Measurements from ENCODE around the gene LHFPL2.

DNA sequence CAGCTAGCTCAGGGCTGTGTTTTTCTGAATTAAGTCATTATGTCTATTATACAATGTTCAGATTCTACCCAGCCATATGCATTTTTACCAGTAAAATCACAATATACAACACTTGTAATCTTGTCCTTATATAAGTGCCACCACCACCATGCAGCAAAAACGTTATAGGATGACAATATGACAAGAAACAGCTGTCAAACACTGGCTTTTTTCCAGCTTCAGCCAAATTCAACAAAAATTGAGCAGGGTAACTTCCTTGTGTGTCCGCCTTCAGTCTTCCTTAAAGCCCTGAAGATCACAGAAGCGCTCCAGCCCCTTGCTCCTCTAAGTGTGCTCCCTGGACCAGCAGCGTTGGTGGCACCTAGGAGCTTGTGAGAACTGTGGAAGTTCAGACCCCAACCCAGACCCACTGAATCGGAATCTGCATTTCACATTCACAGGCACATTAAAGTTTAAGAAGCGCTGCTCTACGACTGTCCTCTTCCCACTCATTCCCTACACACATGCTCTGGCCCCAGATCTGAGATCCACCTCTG, 111.8 kb downstream of the LHFPL2 start:
- TF ChIP-seq POLR2AphosphoS5 (IDR thresholded peaks at IDR 0.05): no peak
- TF ChIP-seq, protein P1, sequence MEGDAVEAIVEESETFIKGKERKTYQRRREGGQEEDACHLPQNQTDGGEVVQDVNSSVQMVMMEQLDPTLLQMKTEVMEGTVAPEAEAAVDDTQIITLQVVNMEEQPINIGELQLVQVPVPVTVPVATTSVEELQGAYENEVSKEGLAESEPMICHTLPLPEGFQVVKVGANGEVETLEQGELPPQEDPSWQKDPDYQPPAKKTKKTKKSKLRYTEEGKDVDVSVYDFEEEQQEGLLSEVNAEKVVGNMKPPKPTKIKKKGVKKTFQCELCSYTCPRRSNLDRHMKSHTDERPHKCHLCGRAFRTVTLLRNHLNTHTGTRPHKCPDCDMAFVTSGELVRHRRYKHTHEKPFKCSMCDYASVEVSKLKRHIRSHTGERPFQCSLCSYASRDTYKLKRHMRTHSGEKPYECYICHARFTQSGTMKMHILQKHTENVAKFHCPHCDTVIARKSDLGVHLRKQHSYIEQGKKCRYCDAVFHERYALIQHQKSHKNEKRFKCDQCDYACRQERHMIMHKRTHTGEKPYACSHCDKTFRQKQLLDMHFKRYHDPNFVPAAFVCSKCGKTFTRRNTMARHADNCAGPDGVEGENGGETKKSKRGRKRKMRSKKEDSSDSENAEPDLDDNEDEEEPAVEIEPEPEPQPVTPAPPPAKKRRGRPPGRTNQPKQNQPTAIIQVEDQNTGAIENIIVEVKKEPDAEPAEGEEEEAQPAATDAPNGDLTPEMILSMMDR (IDR thresholded peaks at IDR 0.05): no peak

Data from transverse colon (tissue), 4 donors.